ENCODE measurements around the gene DUOX2.
"Not testable (repeated sequence)": the region's sequence is repeated elsewhere in the genome, so short reads cannot be mapped to it uniquely, and the experiment has no call there.

The DUOX2 gene

GRCh38 chr15:45097466-45097865 lies 16.5 kb downstream of the DUOX2 start:
- no peak for DNase-seq

- no peak for DNase-seq
These were observed 18.3 kb downstream of the DUOX2 start for GRCh38 chr15:45095661-45096060.

GRCh38 chr15:45094358-45094730 lies 19.6 kb downstream of the DUOX2 start:
- no peak for DNase-seq

- no peak for DNase-seq
These were observed 20.2 kb downstream of the DUOX2 start for GRCh38 chr15:45093622-45094357.

- DNase-seq = no peak
These were observed 21.0 kb downstream of the DUOX2 start for GRCh38 chr15:45093013-45093412.

- no peak for DNase-seq
These were observed 22.4 kb downstream of the DUOX2 start for GRCh38 chr15:45091576-45091975.

- no peak for DNase-seq
These were observed 22.8 kb downstream of the DUOX2 start for GRCh38 chr15:45091161-45091560.

GRCh38 chr15:45089712-45090373 lies 24.1 kb downstream of the DUOX2 start:
- no peak for DNase-seq

- DNase-seq = no peak
These were observed 24.9 kb downstream of the DUOX2 start for GRCh38 chr15:45088801-45089711.

GRCh38 chr15:45087513-45087912 lies 26.5 kb downstream of the DUOX2 start:
- no peak for DNase-seq

GRCh38 chr15:45084163-45084562 lies 29.8 kb downstream of the DUOX2 start:
- DNase-seq = no peak

GRCh38 chr15:45083223-45083622 lies 30.7 kb downstream of the DUOX2 start:
- DNase-seq = no peak

- not testable (repeated sequence) for DNase-seq
These were observed 31.6 kb downstream of the DUOX2 start for GRCh38 chr15:45082412-45082811.

- DNase-seq = not testable (repeated sequence)
These were observed 33.4 kb downstream of the DUOX2 start for GRCh38 chr15:45080593-45080992.

- DNase-seq = not testable (repeated sequence)
These were observed 34.2 kb downstream of the DUOX2 start for GRCh38 chr15:45079628-45080246.

GRCh38 chr15:45079201-45079600 lies 34.8 kb downstream of the DUOX2 start:
- not testable (repeated sequence) for DNase-seq

- DNase-seq = not testable (repeated sequence)
These were observed 36.6 kb downstream of the DUOX2 start for GRCh38 chr15:45077391-45077790.

- not testable (repeated sequence) for DNase-seq
These were observed 38.3 kb downstream of the DUOX2 start for GRCh38 chr15:45075440-45076320.

GRCh38 chr15:45073602-45074001 lies 40.4 kb downstream of the DUOX2 start:
- DNase-seq = not testable (repeated sequence)

- DNase-seq = not testable (repeated sequence)
These were observed 44.0 kb downstream of the DUOX2 start for GRCh38 chr15:45069942-45070360.

GRCh38 chr15:45064386-45064785 lies 49.6 kb downstream of the DUOX2 start:
- DNase-seq = no peak

GRCh38 chr15:45062301-45062700 lies 51.7 kb downstream of the DUOX2 start:
- not testable (repeated sequence) for DNase-seq

All from activated CD4-positive, alpha-beta T cell treated with anti-CD3 and anti-CD28 coated beads, Interleukin-10, Interleukin-2, amounts not matched to agents 100 ng/mL and 50 ng/mL, durations not matched to agents 16 hours and 8 hours (primary cell).